Heart left ventricle (tissue), 13 donors: Measurements from ENCODE around the gene NUCB1.

Experiments used
- CTCF ChIP-seq, 12 donors: fragments of 200-600 bp; sonication (generic) in 4 of 12; IDR thresholded peaks; one replicate each; pipeline versions ENCODE4 v1.5.0 to v1.8.0; 2018 to 2022; ENCODE audit warnings: antibody characterized with exemption in 12 of 12, mild to moderate bottlenecking in 5 of 12
- POLR2A ChIP-seq, 2 donors: fragments of 450-650 bp; IDR thresholded peaks; one replicate each; pipeline ENCODE4 v1.6.1; 2017; ENCODE audit warnings: antibody characterized with exemption in 2 of 2, mild to moderate bottlenecking in 2 of 2, moderate library complexity in 2 of 2
- donor health status: ischemic (EF 13 %, LVEDD 7.1; RV severe dilation, severe dysfunction).
- donor health status: DM: no; HTN: yes; CAD: no.
- donor health status: DM: no; HTN: no; CAD: no.
- donor health status: ischemic (EF 25% LVEDD 6.9; RV normal size, moderate dysfunction).
- donor health status: ischemic (EF 25% LVEDD 5.7; RV mildly dilated, moderate dysfunction).
- donor health status: ischemic (EF 35%, LVEDD 5.7; RV mildly dilated, moderate dysfunction).
- donor health status: nonischemic (EF 11% LVEDD 7.7; RV severe dilation, severe dysfunction).
- donor health status: DM: yes; HTN: yes; CAD: no.
- donor health status: PGD.
- donor health status: ischemic (EF 29% LVEDD 5.4; RV normal size, mild dysfunction).
- donor health status: nonischemic (EF 23%, LVEDD 6.1; RV moderate dilation, normal function).

GRCh38 chr19:48890551-48890950, 9.6 kb upstream of the NUCB1 start:
- TF ChIP-seq CTCF (IDR thresholded peaks at IDR 0.05) (no peak), POLR2A (IDR thresholded peaks at IDR 0.05) (no peak)
